Measurements from ENCODE around the gene CHAC2. TPM values are rescaled to one million over a fixed set of nuclear protein-coding genes. Genes with fewer than 3 reads are reported as not detected.
A peak's percentile ranks its signal among the peaks of the same experiment; 100 is the strongest.

Gene CHAC2
- total and polyA plus RNA-seq, 2 experiments from 2014 or later: 17.9 to 25.8 TPM

GRCh38 chr2:53819634-53820033, 52.0 kb downstream of the CHAC2 start:
- Histone ChIP-seq H3K27ac (ENCODE audit: low read depth) (no peak overlapping the region), H3K4me1 (ENCODE audit: insufficient read depth) (no peaks in the 10 kb centered on the region), H4K20me1 (replicated peaks; ENCODE audit: insufficient read depth) (no peaks in the 10 kb centered on the region), H3K4me2 (no peak overlapping the region), H3K9me2 (ENCODE audit: insufficient read depth) (no peaks in the 10 kb centered on the region), H2AFZ (no peak overlapping the region), H3K79me2 (replicated peaks; ENCODE audit: insufficient read depth) (no peaks in the 10 kb centered on the region), H3K36me3 (ENCODE audit: insufficient read depth) (no peaks in the 10 kb centered on the region), H3K4me3 (no peak overlapping the region), H3K27me3 (ENCODE audit: insufficient read depth) (no peaks in the 10 kb centered on the region), H3F3A (replicated peaks; ENCODE audit: low read depth) (no peaks in the 10 kb centered on the region)
- peaks cover 10% of the 10 kb centered on the region; the same call in 2 of the 3 replicates for H3K36me3 Mint-ChIP-seq (ENCODE audit: low read depth)
- no peak overlapping the region for H3K27ac Mint-ChIP-seq
- ATAC-seq: peak; percentile 77
- H3K27me3 Mint-ChIP-seq (ENCODE audit: insufficient read depth, low read depth, poor library complexity): no peaks in the 10 kb centered on the region
- no peaks in the 10 kb centered on the region for H3K9me3 Mint-ChIP-seq
- peak; percentile 42 for DNase-seq (ENCODE audit: low spot score)
- TF ChIP-seq STAT1 (IDR thresholded peaks at IDR 0.05; ENCODE audit: unreplicated experiment) (no peak), EZH2phosphoT487 (IDR thresholded peaks at IDR 0.05; ENCODE audit: unreplicated experiment) (no peak), ZNF114 (CRISPR knock-in tag; IDR thresholded peaks at IDR 0.05) (no peak), CREB1 (CRISPR knock-in tag; IDR thresholded peaks at IDR 0.05; ENCODE audit: low read depth) (no peak), ZNF331 (CRISPR knock-in tag; IDR thresholded peaks at IDR 0.05; ENCODE audit: low read depth) (no peak), JUNB (IDR thresholded peaks at IDR 0.05; ENCODE audit: unreplicated experiment) (no peak), ETS1 (IDR thresholded peaks at IDR 0.05) (no peak)
- TF ChIP-seq, protein P1, sequence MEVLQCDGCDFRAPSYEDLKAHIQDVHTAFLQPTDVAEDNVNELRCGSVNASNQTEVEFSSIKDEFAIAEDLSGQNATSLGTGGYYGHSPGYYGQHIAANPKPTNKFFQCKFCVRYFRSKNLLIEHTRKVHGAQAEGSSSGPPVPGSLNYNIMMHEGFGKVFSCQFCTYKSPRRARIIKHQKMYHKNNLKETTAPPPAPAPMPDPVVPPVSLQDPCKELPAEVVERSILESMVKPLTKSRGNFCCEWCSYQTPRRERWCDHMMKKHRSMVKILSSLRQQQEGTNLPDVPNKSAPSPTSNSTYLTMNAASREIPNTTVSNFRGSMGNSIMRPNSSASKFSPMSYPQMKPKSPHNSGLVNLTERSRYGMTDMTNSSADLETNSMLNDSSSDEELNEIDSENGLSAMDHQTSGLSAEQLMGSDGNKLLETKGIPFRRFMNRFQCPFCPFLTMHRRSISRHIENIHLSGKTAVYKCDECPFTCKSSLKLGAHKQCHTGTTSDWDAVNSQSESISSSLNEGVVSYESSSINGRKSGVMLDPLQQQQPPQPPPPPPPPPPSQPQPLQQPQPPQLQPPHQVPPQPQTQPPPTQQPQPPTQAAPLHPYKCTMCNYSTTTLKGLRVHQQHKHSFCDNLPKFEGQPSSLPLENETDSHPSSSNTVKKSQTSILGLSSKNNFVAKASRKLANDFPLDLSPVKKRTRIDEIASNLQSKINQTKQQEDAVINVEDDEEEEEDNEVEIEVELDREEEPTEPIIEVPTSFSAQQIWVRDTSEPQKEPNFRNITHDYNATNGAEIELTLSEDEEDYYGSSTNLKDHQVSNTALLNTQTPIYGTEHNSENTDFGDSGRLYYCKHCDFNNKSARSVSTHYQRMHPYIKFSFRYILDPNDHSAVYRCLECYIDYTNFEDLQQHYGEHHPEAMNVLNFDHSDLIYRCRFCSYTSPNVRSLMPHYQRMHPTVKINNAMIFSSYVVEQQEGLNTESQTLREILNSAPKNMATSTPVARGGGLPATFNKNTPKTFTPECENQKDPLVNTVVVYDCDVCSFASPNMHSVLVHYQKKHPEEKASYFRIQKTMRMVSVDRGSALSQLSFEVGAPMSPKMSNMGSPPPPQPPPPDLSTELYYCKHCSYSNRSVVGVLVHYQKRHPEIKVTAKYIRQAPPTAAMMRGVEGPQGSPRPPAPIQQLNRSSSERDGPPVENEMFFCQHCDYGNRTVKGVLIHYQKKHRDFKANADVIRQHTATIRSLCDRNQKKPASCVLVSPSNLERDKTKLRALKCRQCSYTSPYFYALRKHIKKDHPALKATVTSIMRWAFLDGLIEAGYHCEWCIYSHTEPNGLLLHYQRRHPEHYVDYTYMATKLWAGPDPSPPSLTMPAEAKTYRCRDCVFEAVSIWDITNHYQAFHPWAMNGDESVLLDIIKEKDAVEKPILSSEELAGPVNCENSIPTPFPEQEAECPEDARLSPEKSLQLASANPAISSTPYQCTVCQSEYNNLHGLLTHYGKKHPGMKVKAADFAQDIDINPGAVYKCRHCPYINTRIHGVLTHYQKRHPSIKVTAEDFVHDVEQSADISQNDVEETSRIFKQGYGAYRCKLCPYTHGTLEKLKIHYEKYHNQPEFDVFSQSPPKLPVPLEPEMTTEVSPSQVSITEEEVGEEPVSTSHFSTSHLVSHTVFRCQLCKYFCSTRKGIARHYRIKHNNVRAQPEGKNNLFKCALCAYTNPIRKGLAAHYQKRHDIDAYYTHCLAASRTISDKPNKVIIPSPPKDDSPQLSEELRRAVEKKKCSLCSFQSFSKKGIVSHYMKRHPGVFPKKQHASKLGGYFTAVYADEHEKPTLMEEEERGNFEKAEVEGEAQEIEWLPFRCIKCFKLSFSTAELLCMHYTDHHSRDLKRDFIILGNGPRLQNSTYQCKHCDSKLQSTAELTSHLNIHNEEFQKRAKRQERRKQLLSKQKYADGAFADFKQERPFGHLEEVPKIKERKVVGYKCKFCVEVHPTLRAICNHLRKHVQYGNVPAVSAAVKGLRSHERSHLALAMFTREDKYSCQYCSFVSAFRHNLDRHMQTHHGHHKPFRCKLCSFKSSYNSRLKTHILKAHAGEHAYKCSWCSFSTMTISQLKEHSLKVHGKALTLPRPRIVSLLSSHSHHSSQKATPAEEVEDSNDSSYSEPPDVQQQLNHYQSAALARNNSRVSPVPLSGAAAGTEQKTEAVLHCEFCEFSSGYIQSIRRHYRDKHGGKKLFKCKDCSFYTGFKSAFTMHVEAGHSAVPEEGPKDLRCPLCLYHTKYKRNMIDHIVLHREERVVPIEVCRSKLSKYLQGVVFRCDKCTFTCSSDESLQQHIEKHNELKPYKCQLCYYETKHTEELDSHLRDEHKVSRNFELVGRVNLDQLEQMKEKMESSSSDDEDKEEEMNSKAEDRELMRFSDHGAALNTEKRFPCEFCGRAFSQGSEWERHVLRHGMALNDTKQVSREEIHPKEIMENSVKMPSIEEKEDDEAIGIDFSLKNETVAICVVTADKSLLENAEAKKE (CRISPR knock-in tag; IDR thresholded peaks at IDR 0.05): no peak
- H3K4me3 Mint-ChIP-seq: no peak overlapping the region
- H3K4me1 Mint-ChIP-seq: peaks cover 3% of the 10 kb centered on the region; the same call in 1 of the 3 replicates
